SK-N-SH (cell line): Measurements from ENCODE around the gene MSTO1. TPM values are rescaled to one million over a fixed set of nuclear protein-coding genes. Genes with fewer than 3 reads are reported as not detected.
"Not testable (repeated sequence)": the region's sequence is repeated elsewhere in the genome, so short reads cannot be mapped to it uniquely, and the experiment has no call there.

Experiments used
- CTCF ChIA-PET: fragments of 300-600, 350-600 bp; formaldehyde crosslinking; extraction: SDS; loops from one replicate; lab custom pipeline; 2021; lab: Yijun Ruan, JAX
- POLR2A ChIA-PET: fragments of 350-600 bp; sonication (Branson Sonifier 250); formaldehyde crosslinking; extraction: SDS; loops from one replicate; lab custom pipeline; 2020; ENCODE audit warnings: antibody characterized with exemption, inconsistent platforms; lab: Yijun Ruan, JAX
- DNase-seq: peaks from one replicate; pipeline ENCODE4 v3.0.0; 2012
- H2AFZ ChIP-seq: fragments of 200-600 bp; sonication (generic); 2 replicates; pipeline ENCODE4 v1.8.1; 2016; ENCODE audit warnings: antibody characterized with exemption, mild to moderate bottlenecking, low read depth
- H3F3A ChIP-seq: fragments of 200-600 bp; sonication (generic); replicated peaks from 2 replicates; pipeline ENCODE3; 2016; ENCODE audit warnings: antibody characterized with exemption, mild to moderate bottlenecking; ENCODE audit not compliant: insufficient read depth
- H3K27ac ChIP-seq, 2 experiments: fragments of 200-500 bp in 1 of 2; fragments of 200-600 bp in 1 of 2; sonication (Bioruptor generic) in 1 of 2; sonication (generic), shearing (Covaris generic) in 1 of 2; 2 replicates each; pipeline versions ENCODE4 v1.5.1 to v1.6.1; 2014 to 2016; ENCODE audit warnings: low read depth in 2 of 2, inconsistent platforms in 1 of 2, low read length in 1 of 2, mild to moderate bottlenecking in 1 of 2, mixed read lengths in 1 of 2
- H3K27me3 ChIP-seq: fragments of 200-600 bp; sonication (generic), shearing (Covaris generic); 2 replicates; pipeline ENCODE4 v1.6.1; 2016; ENCODE audit warnings: mixed run types; ENCODE audit not compliant: insufficient read depth
- H3K36me3 ChIP-seq, 2 experiments: fragments of 200-500 bp in 1 of 2; fragments of 200-600 bp in 1 of 2; sonication (Bioruptor generic) in 1 of 2; sonication (generic) in 1 of 2; replicated peaks in 1 of 2; 2 replicates each; pipeline versions ENCODE3 to v1.5.1; 2014 to 2016; ENCODE audit warnings: low read length in 1 of 2, mild to moderate bottlenecking in 1 of 2; ENCODE audit not compliant: insufficient read depth in 2 of 2, control insufficient read depth in 1 of 2
- H3K4me1 ChIP-seq, 2 experiments: fragments of 200-500 bp in 1 of 2; fragments of 200-600 bp in 1 of 2; sonication (Bioruptor generic) in 1 of 2; sonication (generic), shearing (Covaris generic) in 1 of 2; 2 replicates each; pipeline versions ENCODE4 v1.5.1 to v1.6.1; 2014 to 2016; ENCODE audit warnings: low read depth in 1 of 2, low read length in 1 of 2, mixed run types in 1 of 2; ENCODE audit not compliant: insufficient read depth in 2 of 2, control insufficient read depth in 1 of 2
- H3K4me2 ChIP-seq: fragments of 200-600 bp; sonication (generic), shearing (Covaris generic); 2 replicates; pipeline ENCODE4 v1.6.1; 2017; ENCODE audit warnings: mixed run types
- H3K4me3 ChIP-seq, 2 experiments: fragments of 200-500 bp in 1 of 2; fragments of 200-600 bp in 1 of 2; sonication (Bioruptor generic) in 1 of 2; sonication (generic), shearing (Covaris generic) in 1 of 2; 2 replicates each; pipeline versions ENCODE4 v1.5.1 to v1.8.1; 2014 to 2016; ENCODE audit warnings: low read depth in 2 of 2, inconsistent platforms in 1 of 2, low read length in 1 of 2, mild to moderate bottlenecking in 1 of 2, mixed read lengths in 1 of 2, moderate library complexity in 1 of 2
- H3K79me2 ChIP-seq: fragments of 200-600 bp; sonication (generic); 2 replicates; pipeline ENCODE4 v1.8.1; 2017; ENCODE audit warnings: mild to moderate bottlenecking; ENCODE audit not compliant: insufficient read depth
- H3K9ac ChIP-seq: fragments of 200-600 bp; sonication (generic); 2 replicates; pipeline ENCODE4 v1.6.1; 2017; ENCODE audit warnings: mixed run types
- H3K9me2 ChIP-seq: fragments of 200-600 bp; sonication (generic); 2 replicates; pipeline ENCODE4 v1.6.1; 2017; ENCODE audit warnings: mixed run types
- H3K9me3 ChIP-seq: fragments of 200-600 bp; sonication (generic); 2 replicates; pipeline ENCODE4 v1.6.1; 2017; ENCODE audit warnings: mixed run types, mild to moderate bottlenecking, moderate library complexity
- H4K20me1 ChIP-seq: fragments of 200-600 bp; sonication (generic); 2 replicates; pipeline ENCODE4 v1.6.1; 2017; ENCODE audit warnings: mild to moderate bottlenecking, mixed run types; ENCODE audit not compliant: insufficient read depth
- FOSL2 ChIP-seq: IDR thresholded peaks from 2 replicates; pipeline ENCODE4 v1.4.0; 2012; ENCODE audit warnings: low read depth, mild to moderate bottlenecking, moderate library complexity, borderline replicate concordance
- FOXM1 ChIP-seq: IDR thresholded peaks from 2 replicates; pipeline ENCODE4 v1.4.0; 2012; ENCODE audit warnings: low read depth, mild to moderate bottlenecking
- MEF2A ChIP-seq: IDR thresholded peaks from 2 replicates; pipeline ENCODE4 v1.4.0; 2012; ENCODE audit warnings: low read depth, borderline replicate concordance
- RXRA ChIP-seq: IDR thresholded peaks from 2 replicates; pipeline ENCODE4 v1.4.0; 2012; ENCODE audit warnings: low read depth, mild to moderate bottlenecking, borderline replicate concordance
- USF1 ChIP-seq: IDR thresholded peaks from 2 replicates; pipeline ENCODE4 v1.4.0; 2012; ENCODE audit warnings: low read depth, borderline replicate concordance
- WGBS: methylation state at CpG from one replicate; pipeline ENCODE4 v1.1.6; 2017; ENCODE audit warnings: low lambda C conversion rate; 5-methylcytosine and 5-hydroxymethylcytosine counted together
- polyA plus RNA-seq, 3 experiments: library from polyadenylated mRNA; depleted of rRNA; stranded (reverse); fragments of >200 nt; gene quantifications; 2 replicates each; pipeline ENCODE4 v1.2.3, GENCODE V29; 2012
- TF ChIP-seq, protein P1 (sequence below): IDR thresholded peaks from 2 replicates; pipeline ENCODE4 v1.4.0; 2012; ENCODE audit warnings: low read depth, borderline replicate concordance
- TF ChIP-seq, protein P2 (sequence below): fragments of 200-600 bp; sonication (generic); IDR thresholded peaks from 2 replicates; pipeline ENCODE4 v1.6.1; 2017; ENCODE audit warnings: antibody characterized with exemption, mild to moderate bottlenecking, moderate library complexity
- TF ChIP-seq, protein P3 (sequence below): IDR thresholded peaks from 2 replicates; pipeline ENCODE4 v1.4.0; 2012; ENCODE audit warnings: low read depth

MSTO1 gene
- polyA plus RNA-seq, 1 of the 3 experiments (the other 2 are of a cell fraction) = 22.4 TPM

- H3K9me3 ChIP-seq, CTCF ChIA-PET, H3K4me1 ChIP-seq, H3K27me3 ChIP-seq, DNase-seq, POLR2A ChIA-PET, H3F3A ChIP-seq, H3K4me3 ChIP-seq, H3K79me2 ChIP-seq, H3K9ac ChIP-seq, H3K4me2 ChIP-seq, H4K20me1 ChIP-seq, H3K9me2 ChIP-seq, H2AFZ ChIP-seq, H3K27ac ChIP-seq: not testable (repeated sequence)
- H3K36me3 ChIP-seq = peaks cover 5 to 11% of the 10 kb centered on the region in 2 experiments
- no CpG with 5 or more reads among the region's 2 CpGs for WGBS
Observed at GRCh38 chr1:155613226-155613625, 3.2 kb downstream of the MSTO1 start.

GRCh38 chr1:155622191-155622590 is 12.2 kb downstream of the MSTO1 start:
- POLR2A ChIA-PET = no interaction called here
- WGBS = 34% methylated on average over 2 of the region's 2 CpGs

More at GRCh38 chr1:155622191-155622590, 12.2 kb downstream of the MSTO1 start:
- Histone ChIP-seq H3F3A (no peaks in the 10 kb centered on the region), H2AFZ (no peak overlapping the region), H3K9me2 (no peaks in the 10 kb centered on the region), H3K9ac (no peak overlapping the region), H3K9me3 (no peaks in the 10 kb centered on the region), H3K36me3 (no peaks in the 10 kb centered on the region), H3K4me2 (no peak overlapping the region), H3K4me3 (no peak overlapping the region), H3K4me1 (no peaks in the 10 kb centered on the region), H3K27me3 (no peaks in the 10 kb centered on the region), H3K79me2 (no peaks in the 10 kb centered on the region), H4K20me1 (no peaks in the 10 kb centered on the region), H3K27ac (no peak overlapping the region)
- no peak for DNase-seq
- CTCF ChIA-PET = interaction anchor here (0.9 kb wide), 1 partner anchor 108 kb away, joined by 3 read pairs; no protein-coding TSS in a partner anchor
- TF ChIP-seq, protein P1, sequence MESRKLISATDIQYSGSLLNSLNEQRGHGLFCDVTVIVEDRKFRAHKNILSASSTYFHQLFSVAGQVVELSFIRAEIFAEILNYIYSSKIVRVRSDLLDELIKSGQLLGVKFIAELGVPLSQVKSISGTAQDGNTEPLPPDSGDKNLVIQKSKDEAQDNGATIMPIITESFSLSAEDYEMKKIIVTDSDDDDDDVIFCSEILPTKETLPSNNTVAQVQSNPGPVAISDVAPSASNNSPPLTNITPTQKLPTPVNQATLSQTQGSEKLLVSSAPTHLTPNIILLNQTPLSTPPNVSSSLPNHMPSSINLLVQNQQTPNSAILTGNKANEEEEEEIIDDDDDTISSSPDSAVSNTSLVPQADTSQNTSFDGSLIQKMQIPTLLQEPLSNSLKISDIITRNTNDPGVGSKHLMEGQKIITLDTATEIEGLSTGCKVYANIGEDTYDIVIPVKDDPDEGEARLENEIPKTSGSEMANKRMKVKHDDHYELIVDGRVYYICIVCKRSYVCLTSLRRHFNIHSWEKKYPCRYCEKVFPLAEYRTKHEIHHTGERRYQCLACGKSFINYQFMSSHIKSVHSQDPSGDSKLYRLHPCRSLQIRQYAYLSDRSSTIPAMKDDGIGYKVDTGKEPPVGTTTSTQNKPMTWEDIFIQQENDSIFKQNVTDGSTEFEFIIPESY = no peak
- no peak for TF ChIP-seq USF1
- no peak for TF ChIP-seq FOXM1
- TF ChIP-seq MEF2A = no peak
- no peak for TF ChIP-seq FOSL2
- TF ChIP-seq, protein P2, sequence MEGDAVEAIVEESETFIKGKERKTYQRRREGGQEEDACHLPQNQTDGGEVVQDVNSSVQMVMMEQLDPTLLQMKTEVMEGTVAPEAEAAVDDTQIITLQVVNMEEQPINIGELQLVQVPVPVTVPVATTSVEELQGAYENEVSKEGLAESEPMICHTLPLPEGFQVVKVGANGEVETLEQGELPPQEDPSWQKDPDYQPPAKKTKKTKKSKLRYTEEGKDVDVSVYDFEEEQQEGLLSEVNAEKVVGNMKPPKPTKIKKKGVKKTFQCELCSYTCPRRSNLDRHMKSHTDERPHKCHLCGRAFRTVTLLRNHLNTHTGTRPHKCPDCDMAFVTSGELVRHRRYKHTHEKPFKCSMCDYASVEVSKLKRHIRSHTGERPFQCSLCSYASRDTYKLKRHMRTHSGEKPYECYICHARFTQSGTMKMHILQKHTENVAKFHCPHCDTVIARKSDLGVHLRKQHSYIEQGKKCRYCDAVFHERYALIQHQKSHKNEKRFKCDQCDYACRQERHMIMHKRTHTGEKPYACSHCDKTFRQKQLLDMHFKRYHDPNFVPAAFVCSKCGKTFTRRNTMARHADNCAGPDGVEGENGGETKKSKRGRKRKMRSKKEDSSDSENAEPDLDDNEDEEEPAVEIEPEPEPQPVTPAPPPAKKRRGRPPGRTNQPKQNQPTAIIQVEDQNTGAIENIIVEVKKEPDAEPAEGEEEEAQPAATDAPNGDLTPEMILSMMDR = no peak
- no peak for TF ChIP-seq RXRA
- TF ChIP-seq, protein P3, sequence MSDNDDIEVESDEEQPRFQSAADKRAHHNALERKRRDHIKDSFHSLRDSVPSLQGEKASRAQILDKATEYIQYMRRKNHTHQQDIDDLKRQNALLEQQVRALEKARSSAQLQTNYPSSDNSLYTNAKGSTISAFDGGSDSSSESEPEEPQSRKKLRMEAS = no peak
